HG03280 (cell line): ENCODE data around the gene ASRGL1.

Experiments
- ATAC-seq: cut with Tn5 transposase; IDR thresholded peaks from one replicate; pipeline ENCODE4 v1.9.1; 2021; ENCODE audit warnings: mild to moderate bottlenecking, moderate library complexity; ENCODE audit not compliant: unreplicated experiment

ASRGL1 gene

DNA sequence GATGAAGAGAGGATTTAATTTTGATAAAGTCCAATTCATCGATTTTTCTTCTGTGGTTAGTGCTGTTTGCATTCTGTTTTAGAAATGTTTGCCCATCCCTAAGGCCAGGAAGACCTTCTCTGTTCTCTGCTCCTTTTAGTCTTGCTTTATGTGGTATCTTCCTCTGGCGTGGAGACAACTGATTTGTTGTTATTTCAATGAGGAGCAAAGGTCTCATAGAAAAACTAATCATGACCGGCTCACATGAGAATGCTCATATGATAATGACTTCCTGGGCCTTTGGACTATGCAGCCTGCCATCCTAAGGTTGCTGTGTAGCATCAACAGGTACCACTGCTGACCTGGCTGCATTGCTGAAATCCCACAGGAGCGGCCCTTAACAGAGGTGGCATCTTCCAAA, 101.4 kb downstream of the ASRGL1 start:
- ATAC-seq: no peak

DNA sequence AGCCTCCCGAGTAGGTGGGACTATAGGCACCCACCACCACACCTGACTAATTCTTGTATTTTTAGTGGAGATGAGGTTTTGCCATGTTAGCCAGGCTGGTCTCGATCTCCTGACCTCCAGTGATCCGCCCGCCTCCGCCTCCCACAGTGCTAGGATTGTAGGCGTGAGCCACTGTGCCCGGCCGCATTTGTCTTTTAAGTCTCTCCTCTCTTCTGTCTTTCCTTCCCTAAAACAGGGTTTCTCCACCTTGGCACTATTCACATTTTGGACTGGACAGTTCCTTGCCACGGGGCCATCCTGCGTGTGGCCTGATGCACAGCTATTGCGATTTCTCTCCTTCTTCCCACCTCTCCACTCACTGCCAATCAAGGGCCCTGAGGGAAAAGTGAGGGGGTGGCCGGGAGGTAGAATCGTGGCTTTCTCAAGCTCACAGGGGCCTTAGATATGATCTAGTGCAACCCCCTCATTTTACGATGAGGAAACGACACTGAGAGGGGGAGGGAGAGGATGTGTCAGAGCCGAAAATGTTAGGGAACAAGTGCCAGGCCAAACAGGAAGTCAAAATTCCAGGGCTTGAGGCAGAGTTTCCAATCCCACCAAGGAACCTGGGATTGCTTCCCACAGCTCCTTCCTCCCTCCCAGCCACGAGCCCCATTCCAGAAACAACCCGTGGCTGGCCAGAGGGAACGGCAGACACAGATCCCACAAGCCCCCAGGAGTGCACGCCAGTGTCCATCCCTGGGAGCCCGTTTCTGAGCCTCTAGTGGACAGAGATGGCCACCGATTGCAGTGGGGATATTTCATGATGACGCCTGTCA, 102.7 kb downstream of the ASRGL1 start:
- ATAC-seq: no peak
